T-helper 2 cell (primary cell): ENCODE measurements around the gene SLC1A7.

Experiments
- DNase-seq, 5 experiments: peaks; one replicate each; pipeline versions ENCODE4 v3.0.0 to v3.0.0-alpha.2; 2012 to 2022

SLC1A7 gene

GRCh38 chr1:53089478-53090226 lies 52.8 kb downstream of the SLC1A7 start:
- no peak for DNase-seq

GRCh38 chr1:53088616-53089300 lies 53.7 kb downstream of the SLC1A7 start:
- no peak for DNase-seq

GRCh38 chr1:53087332-53088285 lies 54.8 kb downstream of the SLC1A7 start:
- no peak for DNase-seq

GRCh38 chr1:53086491-53087070 lies 55.9 kb downstream of the SLC1A7 start:
- DNase-seq: no peak

- no peak for DNase-seq
These were observed 57.0 kb downstream of the SLC1A7 start for GRCh38 chr1:53085405-53085804.

GRCh38 chr1:53084589-53084971 lies 57.9 kb downstream of the SLC1A7 start:
- no peak for DNase-seq

GRCh38 chr1:53083636-53084588 lies 58.5 kb downstream of the SLC1A7 start:
- no peak for DNase-seq

GRCh38 chr1:53082826-53083455 lies 59.5 kb downstream of the SLC1A7 start:
- no peak for DNase-seq

GRCh38 chr1:53081384-53082066 lies 60.9 kb downstream of the SLC1A7 start:
- no peak for DNase-seq

GRCh38 chr1:53080769-53081168 lies 61.7 kb downstream of the SLC1A7 start:
- no peak for DNase-seq

GRCh38 chr1:53080041-53080440 lies 62.4 kb downstream of the SLC1A7 start:
- no peak for DNase-seq

- DNase-seq: no peak
These were observed 63.2 kb downstream of the SLC1A7 start for GRCh38 chr1:53079251-53079650.

GRCh38 chr1:53078333-53079101 lies 63.9 kb downstream of the SLC1A7 start:
- DNase-seq: no peak

GRCh38 chr1:53077599-53077965 lies 64.9 kb downstream of the SLC1A7 start:
- DNase-seq: no peak

GRCh38 chr1:53076721-53077598 lies 65.5 kb downstream of the SLC1A7 start:
- DNase-seq: no peak

GRCh38 chr1:53076165-53076564 lies 66.3 kb downstream of the SLC1A7 start:
- DNase-seq: peak in 1 of 5 experiments; percentile 5

- DNase-seq: peak in 1 of 5 experiments; percentile 0
These were observed 66.7 kb downstream of the SLC1A7 start for GRCh38 chr1:53075761-53076163.

- DNase-seq: no peak
These were observed 67.2 kb downstream of the SLC1A7 start for GRCh38 chr1:53075206-53075605.
